WI38 (cell line): ENCODE results near the gene DYRK1B.
A peak's percentile ranks its signal among the peaks of the same experiment; 100 is the strongest.

Experiments used
- H3K4me3 ChIP-seq: 2 replicates; pipeline ENCODE4 v1.5.1; 2011; ENCODE audit warnings: low read depth, mild to moderate bottlenecking, control low read depth, low read length
- CTCF ChIP-seq: IDR thresholded peaks from 2 replicates; pipeline ENCODE4 v1.5.1; 2012; ENCODE audit warnings: low read depth, mild to moderate bottlenecking, control low read depth, low read length

DYRK1B gene

GRCh38 chr19:39841041-39841440 is 7.1 kb upstream of the DYRK1B start:
- TF ChIP-seq CTCF = no peak
- H3K4me3 ChIP-seq = no peak overlapping the region

- TF ChIP-seq CTCF = no peak
- no peak overlapping the region for H3K4me3 ChIP-seq
These were observed 6.5 kb upstream of the DYRK1B start for GRCh38 chr19:39840492-39840891.

- TF ChIP-seq CTCF = no peak
- no peak overlapping the region for H3K4me3 ChIP-seq
These were observed 5.8 kb upstream of the DYRK1B start for GRCh38 chr19:39839678-39840327.

GRCh38 chr19:39838569-39838968 is 4.6 kb upstream of the DYRK1B start:
- no peak for TF ChIP-seq CTCF
- H3K4me3 ChIP-seq = no peak overlapping the region

- no peak for TF ChIP-seq CTCF
- no peak overlapping the region for H3K4me3 ChIP-seq
These were observed 4.0 kb upstream of the DYRK1B start for GRCh38 chr19:39837978-39838377.

GRCh38 chr19:39834287-39834841 is 402 bp upstream of the DYRK1B start:
- H3K4me3 ChIP-seq = no peak overlapping the region
- TF ChIP-seq CTCF = no peak

GRCh38 chr19:39833160-39833463 is 850 bp downstream of the DYRK1B start:
- TF ChIP-seq CTCF = no peak

More at GRCh38 chr19:39833160-39833463, 850 bp downstream of the DYRK1B start:
- peak overlapping the region; percentile 72 for H3K4me3 ChIP-seq
